WTC11 (cell line): ENCODE measurements around the gene USP54. TPM values are rescaled to one million over a fixed set of nuclear protein-coding genes. Genes with fewer than 3 reads are reported as not detected.

Experiments used
- ATAC-seq: fragments of 200-7000 bp; cut with Tn5 transposase; 2 replicates; pipeline ENCODE4 v1.10.0; 2021; ENCODE audit warnings: mild to moderate bottlenecking, moderate library complexity
- CTCF ChIA-PET: fragments of 300-600 bp; sonication (Branson Sonifier 250); formaldehyde crosslinking; loops from one replicate; lab custom pipeline; 2021; ENCODE audit warnings: antibody characterized with exemption; lab: Charles Lee
- POLR2A ChIA-PET: fragments of 350-600 bp; sonication (Branson Sonifier 250); formaldehyde crosslinking; loops from one replicate; lab custom pipeline; 2021; ENCODE audit warnings: antibody characterized with exemption; lab: Charles Lee
- DNase-seq: peaks from one replicate; pipeline ENCODE4 v3.0.0; 2021; ENCODE audit warnings: low spot score
- H3K27ac Mint-ChIP-seq: 2 replicates; pipeline ENCODE4 v1.8.0; 2021; ENCODE audit warnings: mixed read lengths
- H3K27me3 Mint-ChIP-seq: 2 replicates; pipeline ENCODE4 v1.8.0; 2021; ENCODE audit warnings: low read depth, mild to moderate bottlenecking, moderate library complexity, mixed read lengths
- H3K36me3 Mint-ChIP-seq: 2 replicates; pipeline ENCODE4 v1.8.0; 2021; ENCODE audit warnings: mixed read lengths
- H3K4me1 Mint-ChIP-seq: 2 replicates; pipeline ENCODE4 v1.8.0; 2022; ENCODE audit warnings: mixed read lengths
- H3K4me3 Mint-ChIP-seq: 2 replicates; pipeline ENCODE4 v1.8.0; 2021; ENCODE audit warnings: mild to moderate bottlenecking, moderate library complexity, mixed read lengths
- H3K9me3 Mint-ChIP-seq: 2 replicates; pipeline ENCODE4 v1.8.0; 2021; ENCODE audit warnings: mixed read lengths
- ATF1 ChIP-seq: sonication (generic); formaldehyde crosslinking; IDR thresholded peaks from 2 replicates; pipeline ENCODE4 v1.8.1; 2023; ENCODE audit warnings: mild to moderate bottlenecking, moderate library complexity, missing genetic modification reagents
- CREM ChIP-seq: sonication (generic); formaldehyde crosslinking; IDR thresholded peaks from 2 replicates; pipeline ENCODE4 v1.8.1; 2022; ENCODE audit warnings: mild to moderate bottlenecking, missing genetic modification reagents, moderate library complexity
- EMX1 ChIP-seq: fragments of 250-450 bp; sonication (Bioruptor Pico); IDR thresholded peaks from 2 replicates; pipeline ENCODE4 v1.8.0; 2021; ENCODE audit warnings: mild to moderate bottlenecking
- ESRRA ChIP-seq: sonication (generic); formaldehyde crosslinking; IDR thresholded peaks from 2 replicates; pipeline ENCODE4 v1.8.1; 2022; ENCODE audit warnings: mild to moderate bottlenecking, missing genetic modification reagents, borderline replicate concordance
- JUN ChIP-seq: sonication (generic); formaldehyde crosslinking; IDR thresholded peaks from 2 replicates; pipeline ENCODE4 v1.8.0; 2023; ENCODE audit warnings: mild to moderate bottlenecking, missing genetic modification reagents
- NR3C1 ChIP-seq: sonication (generic); formaldehyde crosslinking; conservative IDR thresholded peaks from 2 replicates; pipeline ENCODE4 v1.8.1; 2023; ENCODE audit warnings: low read depth, mild to moderate bottlenecking, missing genetic modification reagents
- RELA ChIP-seq: sonication (generic); formaldehyde crosslinking; IDR thresholded peaks from 2 replicates; pipeline ENCODE4 v1.8.1; 2022; ENCODE audit warnings: missing genetic modification reagents, mild to moderate bottlenecking, borderline replicate concordance
- SMAD4 ChIP-seq: sonication (generic); formaldehyde crosslinking; IDR thresholded peaks from 2 replicates; pipeline ENCODE4 v1.8.0; 2022; ENCODE audit warnings: mild to moderate bottlenecking, missing genetic modification reagents
- TEAD4 ChIP-seq: sonication (generic); formaldehyde crosslinking; IDR thresholded peaks from 2 replicates; pipeline ENCODE4 v1.8.0; 2022; ENCODE audit warnings: mild to moderate bottlenecking, missing genetic modification reagents
- TP53 ChIP-seq: sonication (generic); formaldehyde crosslinking; IDR thresholded peaks from 2 replicates; pipeline ENCODE4 v1.8.1; 2023; ENCODE audit warnings: mild to moderate bottlenecking, missing genetic modification reagents
- ZBTB21 ChIP-seq: sonication (generic); formaldehyde crosslinking; IDR thresholded peaks from 2 replicates; pipeline ENCODE4 v1.8.1; 2023; ENCODE audit warnings: mild to moderate bottlenecking, missing genetic modification reagents, borderline replicate concordance
- ZNF232 ChIP-seq: sonication (generic); formaldehyde crosslinking; IDR thresholded peaks from 2 replicates; pipeline ENCODE4 v1.8.0; 2022; ENCODE audit warnings: mild to moderate bottlenecking, missing genetic modification reagents
- ZNF423 ChIP-seq: fragments of 250-450 bp; sonication (Bioruptor Pico); IDR thresholded peaks from 2 replicates; pipeline ENCODE4 v2.1.2; 2022; ENCODE audit warnings: mild to moderate bottlenecking, moderate library complexity
- total RNA-seq: library from RNA; stranded (reverse); gene quantifications from 3 replicates; pipeline ENCODE4 v1.2.3, GENCODE V29; 2021
- TF ChIP-seq, protein P1 (sequence below): fragments of 250-450 bp; sonication (Bioruptor Pico); IDR thresholded peaks from 2 replicates; pipeline ENCODE4 v2.1.2; 2022; ENCODE audit warnings: mild to moderate bottlenecking, moderate library complexity
- TF ChIP-seq, protein P2 (sequence below): sonication (generic); formaldehyde crosslinking; IDR thresholded peaks from 2 replicates; pipeline ENCODE4 v1.8.0; 2022; ENCODE audit warnings: mild to moderate bottlenecking, missing genetic modification reagents
- TF ChIP-seq, protein P3 (sequence below): fragments of 250-450 bp; sonication (Bioruptor Pico); IDR thresholded peaks from 2 replicates; pipeline ENCODE4 v1.8.0; 2021; ENCODE audit warnings: mild to moderate bottlenecking
- TF ChIP-seq, protein P4 (sequence below): sonication (generic); formaldehyde crosslinking; IDR thresholded peaks from 2 replicates; pipeline ENCODE4 v1.8.0; 2023; ENCODE audit warnings: missing genetic modification reagents, mild to moderate bottlenecking, borderline replicate concordance
- TF ChIP-seq, protein P5 (sequence below): sonication (generic); formaldehyde crosslinking; IDR thresholded peaks from 2 replicates; pipeline ENCODE4 v1.8.1; 2023; ENCODE audit warnings: mild to moderate bottlenecking, missing genetic modification reagents, moderate library complexity
- TF ChIP-seq, protein P6 (sequence below): sonication (generic); formaldehyde crosslinking; IDR thresholded peaks from 2 replicates; pipeline ENCODE4 v1.8.0; 2022; ENCODE audit warnings: mild to moderate bottlenecking, missing genetic modification reagents
- TF ChIP-seq, protein P7 (sequence below): sonication (generic); formaldehyde crosslinking; IDR thresholded peaks from 2 replicates; pipeline ENCODE4 v1.8.1; 2022; ENCODE audit warnings: low read depth, missing genetic modification reagents, borderline replicate concordance

The USP54 gene
- total RNA-seq, 1 experiment from 2014 or later: 39.8 TPM

DNA sequence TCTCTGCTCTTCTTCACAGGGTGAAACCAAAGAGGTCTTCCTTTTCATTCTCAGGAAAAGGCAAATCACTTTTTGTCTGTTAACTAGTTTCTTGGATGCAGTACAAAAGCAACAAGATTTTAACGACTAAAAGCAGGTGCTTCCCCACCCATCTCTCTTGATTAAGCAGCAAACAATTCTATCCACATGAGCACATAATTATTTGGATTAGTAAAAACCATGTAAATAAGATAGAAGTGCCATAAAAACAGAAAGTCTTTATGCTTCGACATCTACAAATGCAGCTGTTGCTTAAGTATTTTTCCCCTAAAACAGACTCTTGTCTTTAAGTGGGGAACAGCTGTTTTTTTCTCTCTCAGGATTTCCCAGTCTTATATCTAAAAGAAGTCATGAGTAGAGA is 37.4 kb downstream of the USP54 start:
- Mint-ChIP-seq H3K4me3 (no peak overlapping the region), H3K27me3 (no peaks in the 10 kb centered on the region), H3K4me1 (no peaks in the 10 kb centered on the region), H3K36me3 (no peaks in the 10 kb centered on the region)
- ChIA-PET POLR2A (no interaction called here), CTCF (interaction anchor here (2.1 kb wide), 1 partner anchor 24 kb away, joined by 8 read pairs; no protein-coding TSS in a partner anchor)
- no peak for DNase-seq
- TF ChIP-seq, protein P1, sequence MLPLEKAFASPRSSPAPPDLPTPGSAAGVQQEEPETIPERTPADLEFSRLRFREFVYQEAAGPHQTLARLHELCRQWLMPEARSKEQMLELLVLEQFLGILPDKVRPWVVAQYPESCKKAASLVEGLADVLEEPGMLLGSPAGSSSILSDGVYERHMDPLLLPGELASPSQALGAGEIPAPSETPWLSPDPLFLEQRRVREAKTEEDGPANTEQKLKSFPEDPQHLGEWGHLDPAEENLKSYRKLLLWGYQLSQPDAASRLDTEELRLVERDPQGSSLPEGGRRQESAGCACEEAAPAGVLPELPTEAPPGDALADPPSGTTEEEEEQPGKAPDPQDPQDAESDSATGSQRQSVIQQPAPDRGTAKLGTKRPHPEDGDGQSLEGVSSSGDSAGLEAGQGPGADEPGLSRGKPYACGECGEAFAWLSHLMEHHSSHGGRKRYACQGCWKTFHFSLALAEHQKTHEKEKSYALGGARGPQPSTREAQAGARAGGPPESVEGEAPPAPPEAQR: no peak
- no peak for TF ChIP-seq ZNF232 (CRISPR knock-in tag)
- TF ChIP-seq CREM (CRISPR knock-in tag): no peak
- TF ChIP-seq, protein P2, sequence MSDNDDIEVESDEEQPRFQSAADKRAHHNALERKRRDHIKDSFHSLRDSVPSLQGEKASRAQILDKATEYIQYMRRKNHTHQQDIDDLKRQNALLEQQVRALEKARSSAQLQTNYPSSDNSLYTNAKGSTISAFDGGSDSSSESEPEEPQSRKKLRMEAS: no peak
- TF ChIP-seq RELA (CRISPR knock-in tag): no peak
- TF ChIP-seq ESRRA: no peak
- TF ChIP-seq ZBTB21 (CRISPR knock-in tag): no peak
- TF ChIP-seq, protein P3, sequence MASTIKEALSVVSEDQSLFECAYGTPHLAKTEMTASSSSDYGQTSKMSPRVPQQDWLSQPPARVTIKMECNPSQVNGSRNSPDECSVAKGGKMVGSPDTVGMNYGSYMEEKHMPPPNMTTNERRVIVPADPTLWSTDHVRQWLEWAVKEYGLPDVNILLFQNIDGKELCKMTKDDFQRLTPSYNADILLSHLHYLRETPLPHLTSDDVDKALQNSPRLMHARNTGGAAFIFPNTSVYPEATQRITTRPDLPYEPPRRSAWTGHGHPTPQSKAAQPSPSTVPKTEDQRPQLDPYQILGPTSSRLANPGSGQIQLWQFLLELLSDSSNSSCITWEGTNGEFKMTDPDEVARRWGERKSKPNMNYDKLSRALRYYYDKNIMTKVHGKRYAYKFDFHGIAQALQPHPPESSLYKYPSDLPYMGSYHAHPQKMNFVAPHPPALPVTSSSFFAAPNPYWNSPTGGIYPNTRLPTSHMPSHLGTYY (CRISPR knock-in tag): no peak
- TF ChIP-seq EMX1: no peak
- no peak for TF ChIP-seq JUN (CRISPR knock-in tag)
- TF ChIP-seq, all 79 proteins: peak for 0
- ATAC-seq: no peak
- H3K9me3 Mint-ChIP-seq: no peaks in the 10 kb centered on the region
- no peak overlapping the region for H3K27ac Mint-ChIP-seq

DNA sequence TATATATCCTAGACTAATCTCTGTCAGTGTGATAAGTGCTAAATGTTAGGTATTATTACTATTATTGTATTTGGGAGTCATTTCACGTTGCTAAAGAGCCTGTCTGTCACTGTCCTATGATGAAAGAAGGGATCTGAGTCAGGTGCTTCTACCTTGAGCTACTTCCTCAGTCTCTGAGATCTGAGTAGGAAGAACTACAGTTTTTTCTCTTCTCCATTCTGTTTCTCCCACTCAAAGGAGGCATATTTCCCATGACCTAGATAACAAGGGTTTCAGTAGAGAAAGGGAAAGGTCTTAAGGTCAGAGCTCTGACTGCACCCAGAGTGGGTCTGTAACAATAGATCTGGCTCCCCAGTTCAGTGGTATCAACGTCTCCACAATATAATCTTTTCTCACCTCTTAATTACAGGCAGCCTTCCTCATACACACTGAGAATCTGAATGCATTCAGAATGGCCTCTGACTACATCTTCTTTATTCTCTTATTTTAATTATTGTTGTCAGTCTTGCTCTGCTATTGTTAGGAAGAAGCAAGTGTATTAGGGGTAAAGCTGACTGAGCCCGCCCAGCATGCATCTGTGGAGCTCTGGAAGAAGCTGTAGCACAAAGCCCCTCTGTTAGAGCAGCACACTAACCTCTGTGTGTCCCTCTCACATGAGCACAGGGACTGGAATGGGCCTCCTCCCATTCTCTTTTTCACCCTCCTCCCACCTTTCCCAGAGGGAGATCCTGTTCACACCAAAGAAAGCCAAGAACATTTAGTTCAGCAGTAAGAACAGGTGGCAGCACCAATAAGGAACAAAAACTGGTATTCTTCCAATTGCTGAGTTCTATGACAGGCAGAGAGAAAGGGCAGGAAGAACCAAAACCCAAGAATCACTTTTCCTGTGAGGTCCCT is 38.1 kb downstream of the USP54 start:
- TF ChIP-seq, protein P4, sequence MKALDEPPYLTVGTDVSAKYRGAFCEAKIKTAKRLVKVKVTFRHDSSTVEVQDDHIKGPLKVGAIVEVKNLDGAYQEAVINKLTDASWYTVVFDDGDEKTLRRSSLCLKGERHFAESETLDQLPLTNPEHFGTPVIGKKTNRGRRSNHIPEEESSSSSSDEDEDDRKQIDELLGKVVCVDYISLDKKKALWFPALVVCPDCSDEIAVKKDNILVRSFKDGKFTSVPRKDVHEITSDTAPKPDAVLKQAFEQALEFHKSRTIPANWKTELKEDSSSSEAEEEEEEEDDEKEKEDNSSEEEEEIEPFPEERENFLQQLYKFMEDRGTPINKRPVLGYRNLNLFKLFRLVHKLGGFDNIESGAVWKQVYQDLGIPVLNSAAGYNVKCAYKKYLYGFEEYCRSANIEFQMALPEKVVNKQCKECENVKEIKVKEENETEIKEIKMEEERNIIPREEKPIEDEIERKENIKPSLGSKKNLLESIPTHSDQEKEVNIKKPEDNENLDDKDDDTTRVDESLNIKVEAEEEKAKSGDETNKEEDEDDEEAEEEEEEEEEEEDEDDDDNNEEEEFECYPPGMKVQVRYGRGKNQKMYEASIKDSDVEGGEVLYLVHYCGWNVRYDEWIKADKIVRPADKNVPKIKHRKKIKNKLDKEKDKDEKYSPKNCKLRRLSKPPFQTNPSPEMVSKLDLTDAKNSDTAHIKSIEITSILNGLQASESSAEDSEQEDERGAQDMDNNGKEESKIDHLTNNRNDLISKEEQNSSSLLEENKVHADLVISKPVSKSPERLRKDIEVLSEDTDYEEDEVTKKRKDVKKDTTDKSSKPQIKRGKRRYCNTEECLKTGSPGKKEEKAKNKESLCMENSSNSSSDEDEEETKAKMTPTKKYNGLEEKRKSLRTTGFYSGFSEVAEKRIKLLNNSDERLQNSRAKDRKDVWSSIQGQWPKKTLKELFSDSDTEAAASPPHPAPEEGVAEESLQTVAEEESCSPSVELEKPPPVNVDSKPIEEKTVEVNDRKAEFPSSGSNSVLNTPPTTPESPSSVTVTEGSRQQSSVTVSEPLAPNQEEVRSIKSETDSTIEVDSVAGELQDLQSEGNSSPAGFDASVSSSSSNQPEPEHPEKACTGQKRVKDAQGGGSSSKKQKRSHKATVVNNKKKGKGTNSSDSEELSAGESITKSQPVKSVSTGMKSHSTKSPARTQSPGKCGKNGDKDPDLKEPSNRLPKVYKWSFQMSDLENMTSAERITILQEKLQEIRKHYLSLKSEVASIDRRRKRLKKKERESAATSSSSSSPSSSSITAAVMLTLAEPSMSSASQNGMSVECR (CRISPR knock-in tag): no peak
- no peak for TF ChIP-seq ATF1
- TF ChIP-seq, protein P5, sequence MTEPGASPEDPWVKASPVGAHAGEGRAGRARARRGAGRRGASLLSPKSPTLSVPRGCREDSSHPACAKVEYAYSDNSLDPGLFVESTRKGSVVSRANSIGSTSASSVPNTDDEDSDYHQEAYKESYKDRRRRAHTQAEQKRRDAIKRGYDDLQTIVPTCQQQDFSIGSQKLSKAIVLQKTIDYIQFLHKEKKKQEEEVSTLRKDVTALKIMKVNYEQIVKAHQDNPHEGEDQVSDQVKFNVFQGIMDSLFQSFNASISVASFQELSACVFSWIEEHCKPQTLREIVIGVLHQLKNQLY: no peak
- TF ChIP-seq, protein P6, sequence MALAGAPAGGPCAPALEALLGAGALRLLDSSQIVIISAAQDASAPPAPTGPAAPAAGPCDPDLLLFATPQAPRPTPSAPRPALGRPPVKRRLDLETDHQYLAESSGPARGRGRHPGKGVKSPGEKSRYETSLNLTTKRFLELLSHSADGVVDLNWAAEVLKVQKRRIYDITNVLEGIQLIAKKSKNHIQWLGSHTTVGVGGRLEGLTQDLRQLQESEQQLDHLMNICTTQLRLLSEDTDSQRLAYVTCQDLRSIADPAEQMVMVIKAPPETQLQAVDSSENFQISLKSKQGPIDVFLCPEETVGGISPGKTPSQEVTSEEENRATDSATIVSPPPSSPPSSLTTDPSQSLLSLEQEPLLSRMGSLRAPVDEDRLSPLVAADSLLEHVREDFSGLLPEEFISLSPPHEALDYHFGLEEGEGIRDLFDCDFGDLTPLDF (CRISPR knock-in tag): no peak
- TF ChIP-seq, protein P7, sequence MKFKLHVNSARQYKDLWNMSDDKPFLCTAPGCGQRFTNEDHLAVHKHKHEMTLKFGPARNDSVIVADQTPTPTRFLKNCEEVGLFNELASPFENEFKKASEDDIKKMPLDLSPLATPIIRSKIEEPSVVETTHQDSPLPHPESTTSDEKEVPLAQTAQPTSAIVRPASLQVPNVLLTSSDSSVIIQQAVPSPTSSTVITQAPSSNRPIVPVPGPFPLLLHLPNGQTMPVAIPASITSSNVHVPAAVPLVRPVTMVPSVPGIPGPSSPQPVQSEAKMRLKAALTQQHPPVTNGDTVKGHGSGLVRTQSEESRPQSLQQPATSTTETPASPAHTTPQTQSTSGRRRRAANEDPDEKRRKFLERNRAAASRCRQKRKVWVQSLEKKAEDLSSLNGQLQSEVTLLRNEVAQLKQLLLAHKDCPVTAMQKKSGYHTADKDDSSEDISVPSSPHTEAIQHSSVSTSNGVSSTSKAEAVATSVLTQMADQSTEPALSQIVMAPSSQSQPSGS (CRISPR knock-in tag): no peak
- no peak for TF ChIP-seq ZNF423 (CRISPR knock-in tag)
- TF ChIP-seq TP53 (CRISPR knock-in tag): no peak
- TF ChIP-seq SMAD4 (CRISPR knock-in tag): no peak
- no peak for TF ChIP-seq TEAD4 (CRISPR knock-in tag)
- TF ChIP-seq NR3C1 (CRISPR knock-in tag): no peak
- H3K36me3 Mint-ChIP-seq: no peaks in the 10 kb centered on the region
- H3K4me1 Mint-ChIP-seq: no peaks in the 10 kb centered on the region
- H3K27ac Mint-ChIP-seq: peak overlapping the region; percentile 78; the same call in 1 of the 2 replicates
- no peak for DNase-seq
- peak; percentile 59; the same call in 1 of the 2 replicates for ATAC-seq
- no peak overlapping the region for H3K4me3 Mint-ChIP-seq
- CTCF ChIA-PET: interaction anchor here (2.1 kb wide), 1 partner anchor 23 kb away, joined by 8 read pairs; no protein-coding TSS in a partner anchor
- POLR2A ChIA-PET: no interaction called here
- H3K27me3 Mint-ChIP-seq: no peaks in the 10 kb centered on the region
- no peaks in the 10 kb centered on the region for H3K9me3 Mint-ChIP-seq
